ENCODE measurements around the gene LRRFIP1. TPM values are rescaled to one million over a fixed set of nuclear protein-coding genes. Genes with fewer than 3 reads are reported as not detected.

The LRRFIP1 gene
- total and polyA plus RNA-seq, 10 donors, result 40.4 to 164 (median 124) TPM

DNA sequence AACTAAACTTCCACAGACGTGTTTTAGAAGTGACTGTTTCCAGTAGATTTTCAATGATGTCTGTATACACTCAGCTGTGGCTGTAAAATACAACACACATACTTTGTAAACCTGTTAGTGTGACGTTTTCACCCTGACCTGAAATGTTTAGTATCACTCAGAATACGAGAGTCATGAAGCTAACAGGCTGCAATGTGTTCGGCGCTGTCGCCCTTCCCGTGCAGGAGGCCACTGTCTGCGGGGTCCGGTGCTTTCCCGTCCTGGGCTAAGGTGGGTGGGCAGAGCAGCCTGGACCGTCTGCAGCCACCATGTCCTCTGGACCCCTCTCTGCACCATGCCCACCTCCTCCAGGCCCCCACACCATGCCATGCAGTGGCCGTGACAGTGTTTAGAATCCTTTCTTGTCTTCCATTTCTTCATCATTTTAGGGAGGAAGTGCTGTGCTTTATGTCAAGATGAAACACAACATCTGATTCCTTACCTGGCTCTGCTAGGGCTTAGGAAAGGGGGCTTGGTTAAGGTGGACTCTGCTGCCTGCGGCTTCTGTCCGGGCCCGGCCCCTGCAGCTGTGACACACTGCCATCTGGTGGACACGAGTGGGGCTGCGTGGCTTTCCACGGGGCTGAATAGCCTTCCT is 117.3 kb downstream of the LRRFIP1 start:
- Histone ChIP-seq H3K27me3 (replicated peaks in 1 of 7) (no peaks in the 10 kb centered on the region), H3K4me1 (peaks cover 6 to 61% (median 44%) of the 10 kb centered on the region in 6 donors), H3K27ac (peak overlapping the region in 3 of 8 donors; percentile 15 to 46 (median 32)), H3K9me3 (no peaks in the 10 kb centered on the region), H3K4me3 (no peak overlapping the region), H3K36me3 (peaks cover 0 to 67% (median 22%) of the 10 kb centered on the region in 6 donors)
- DNase-seq, result peak; percentile 94
- TF ChIP-seq, protein P1, sequence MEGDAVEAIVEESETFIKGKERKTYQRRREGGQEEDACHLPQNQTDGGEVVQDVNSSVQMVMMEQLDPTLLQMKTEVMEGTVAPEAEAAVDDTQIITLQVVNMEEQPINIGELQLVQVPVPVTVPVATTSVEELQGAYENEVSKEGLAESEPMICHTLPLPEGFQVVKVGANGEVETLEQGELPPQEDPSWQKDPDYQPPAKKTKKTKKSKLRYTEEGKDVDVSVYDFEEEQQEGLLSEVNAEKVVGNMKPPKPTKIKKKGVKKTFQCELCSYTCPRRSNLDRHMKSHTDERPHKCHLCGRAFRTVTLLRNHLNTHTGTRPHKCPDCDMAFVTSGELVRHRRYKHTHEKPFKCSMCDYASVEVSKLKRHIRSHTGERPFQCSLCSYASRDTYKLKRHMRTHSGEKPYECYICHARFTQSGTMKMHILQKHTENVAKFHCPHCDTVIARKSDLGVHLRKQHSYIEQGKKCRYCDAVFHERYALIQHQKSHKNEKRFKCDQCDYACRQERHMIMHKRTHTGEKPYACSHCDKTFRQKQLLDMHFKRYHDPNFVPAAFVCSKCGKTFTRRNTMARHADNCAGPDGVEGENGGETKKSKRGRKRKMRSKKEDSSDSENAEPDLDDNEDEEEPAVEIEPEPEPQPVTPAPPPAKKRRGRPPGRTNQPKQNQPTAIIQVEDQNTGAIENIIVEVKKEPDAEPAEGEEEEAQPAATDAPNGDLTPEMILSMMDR (IDR thresholded peaks at IDR 0.05 in 8 of 11, conservative IDR thresholded peaks at IDR 0.05 in 3 of 11), result peak; percentile 93 to 99 (median 96)
- no peak for TF ChIP-seq POLR2A (IDR thresholded peaks at IDR 0.05)
- peak; percentile 67 to 71 (median 70) for TF ChIP-seq POLR2AphosphoS5 (IDR thresholded peaks at IDR 0.05)
- WGBS, 5 donors, result 50 to 53% (median 51%) methylated on average over 18 of the region's 18 CpGs
- intact Hi-C loops (cut with DNase I; ENCODE audit: low total_unique reads), result loop anchor here (1.0 to 10.0 kb wide), 3 partner anchors 71 to 230 kb away; no protein-coding TSS in a partner anchor

DNA sequence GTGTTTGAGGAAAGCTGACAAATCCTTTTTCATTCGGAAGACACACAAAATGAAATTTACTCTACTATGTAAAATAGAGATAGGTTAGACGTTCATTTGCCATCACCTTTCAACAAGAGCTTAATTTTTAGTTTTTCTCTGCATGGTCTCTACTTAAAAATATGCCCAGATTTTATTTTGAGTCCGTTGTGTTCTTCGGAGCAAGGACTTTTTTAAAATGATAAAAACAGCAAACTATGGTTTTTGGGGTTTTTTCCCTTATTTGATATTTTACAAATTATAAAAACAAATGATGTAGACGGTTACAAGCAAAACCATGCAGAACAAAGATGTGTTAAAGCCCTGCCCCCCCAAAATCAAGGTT is 117.8 kb downstream of the LRRFIP1 start:
- TF ChIP-seq, protein P1 (IDR thresholded peaks at IDR 0.05 in 8 of 11, conservative IDR thresholded peaks at IDR 0.05 in 3 of 11), result peak in 4 of 11 experiments; percentile 26 to 51 (median 40)
- TF ChIP-seq POLR2A (IDR thresholded peaks at IDR 0.05), result no peak
- H3K4me3 ChIP-seq, result no peak overlapping the region
- H3K27me3 ChIP-seq (replicated peaks in 1 of 7), result no peaks in the 10 kb centered on the region
- whole genome bisulfite sequencing, 5 donors, result 56 to 63% (median 59%) methylated on average over 5 of the region's 5 CpGs
- no peak for DNase-seq
- peaks cover 0 to 67% (median 27%) of the 10 kb centered on the region in 6 donors for H3K36me3 ChIP-seq
- H3K9me3 ChIP-seq, result no peaks in the 10 kb centered on the region
- intact Hi-C loops (cut with DNase I; ENCODE audit: low total_unique reads), result loop anchor here (10.0 kb wide), 2 partner anchors 160 to 230 kb away; no protein-coding TSS in a partner anchor
- peak overlapping the region in 1 of 8 donors; percentile 46 for H3K27ac ChIP-seq
- peaks cover 6 to 56% (median 41%) of the 10 kb centered on the region in 6 donors for H3K4me1 ChIP-seq

DNA sequence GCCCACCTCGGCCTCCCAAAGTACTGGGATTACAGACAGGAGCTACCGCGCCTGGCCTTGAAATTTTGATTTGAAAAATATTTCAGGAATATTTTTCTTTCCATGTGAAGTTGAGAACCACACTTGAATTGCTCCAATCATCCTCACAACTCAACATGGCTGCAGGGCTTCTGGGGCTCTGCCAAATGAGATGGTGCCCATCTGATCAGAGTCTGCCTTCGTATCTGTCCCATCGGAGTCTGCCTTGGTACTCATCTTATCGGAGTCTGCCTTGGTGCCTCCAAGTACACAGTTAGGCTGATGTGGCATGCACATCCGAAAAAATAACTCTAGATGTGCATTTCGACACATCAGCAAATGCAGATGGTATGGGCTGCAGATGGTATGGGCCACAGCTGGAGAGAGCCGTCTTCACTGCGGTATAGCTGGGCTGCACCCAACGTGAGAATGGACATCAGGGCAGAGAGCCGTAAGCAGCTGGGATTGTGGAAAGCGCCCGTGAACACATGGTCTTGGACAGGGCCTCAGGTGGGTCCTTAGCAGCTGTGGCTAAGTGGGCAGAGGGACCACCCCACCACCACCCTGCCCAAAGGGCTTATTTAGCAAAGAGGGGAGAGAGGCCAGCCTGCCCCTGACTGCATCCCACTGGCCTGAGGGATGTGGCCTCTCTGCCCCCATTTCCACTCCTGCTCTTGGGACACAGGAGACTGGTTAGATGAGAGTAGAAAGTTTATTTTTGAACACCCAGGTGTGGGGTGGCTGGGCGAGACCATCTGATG is 119.1 kb downstream of the LRRFIP1 start:
- no peak for DNase-seq
- H3K4me3 ChIP-seq, result no peak overlapping the region
- 88 to 96% (median 95%) methylated on average over 15 of the region's 15 CpGs for WGBS, 5 donors
- TF ChIP-seq POLR2A (IDR thresholded peaks at IDR 0.05) (no peak), POLR2AphosphoS5 (IDR thresholded peaks at IDR 0.05) (peak in 1 of 3 donors; percentile 14)
- no peaks in the 10 kb centered on the region for H3K27me3 ChIP-seq (replicated peaks in 1 of 7)
- intact Hi-C loops (cut with DNase I; ENCODE audit: low total_unique reads), result loop anchor here (10.0 kb wide), 2 partner anchors 162 to 232 kb away; no protein-coding TSS in a partner anchor
- H3K4me1 ChIP-seq, result peaks cover 5 to 43% (median 29%) of the 10 kb centered on the region in 6 donors
- H3K27ac ChIP-seq, result no peak overlapping the region
- H3K9me3 ChIP-seq, result no peaks in the 10 kb centered on the region
- H3K36me3 ChIP-seq, result peaks cover 0 to 72% (median 39%) of the 10 kb centered on the region in 6 donors

DNA sequence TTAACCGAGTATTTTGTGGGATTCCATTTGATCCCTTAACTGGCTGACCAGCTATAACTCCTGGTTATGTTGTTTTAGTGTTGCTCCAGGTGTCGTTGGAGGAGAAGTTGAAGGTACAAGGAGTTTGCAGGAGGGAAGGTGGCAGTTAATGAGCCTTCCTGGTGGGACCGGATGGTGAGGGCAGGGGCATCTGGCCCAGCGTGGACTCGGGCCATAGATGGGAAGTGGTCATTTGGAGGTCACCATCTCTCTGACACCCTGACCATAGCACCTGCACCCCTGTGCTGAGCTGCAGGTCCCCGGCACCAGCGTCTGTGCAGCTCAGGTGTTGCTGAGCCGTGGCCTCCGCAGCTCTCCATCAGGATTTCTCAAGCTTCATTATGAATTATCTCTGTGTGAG is 119.8 kb downstream of the LRRFIP1 start:
- Histone ChIP-seq H3K9me3 (no peaks in the 10 kb centered on the region), H3K4me3 (no peak overlapping the region), H3K36me3 (peaks cover 0 to 77% (median 45%) of the 10 kb centered on the region in 6 donors), H3K4me1 (peaks cover 5 to 36% (median 23%) of the 10 kb centered on the region in 6 donors), H3K27me3 (replicated peaks in 1 of 7) (no peaks in the 10 kb centered on the region), H3K27ac (no peak overlapping the region)
- peak in 1 of 3 donors; percentile 12 for TF ChIP-seq POLR2AphosphoS5 (IDR thresholded peaks at IDR 0.05)
- no peak for TF ChIP-seq POLR2A (IDR thresholded peaks at IDR 0.05)
- intact Hi-C loops (cut with DNase I; ENCODE audit: low total_unique reads), result loop anchor here (10.0 kb wide), 2 partner anchors 162 to 232 kb away; no protein-coding TSS in a partner anchor
- WGBS, 5 donors, result 87 to 97% (median 95%) methylated on average over 9 of the region's 9 CpGs
- no peak for DNase-seq

Data from spleen (tissue), 11 donors.